Smooth muscle cell (in vitro differentiated cells): ENCODE results near the gene SPATS2. TPM values are rescaled to one million over a fixed set of nuclear protein-coding genes. Genes with fewer than 3 reads are reported as not detected.
A peak's percentile ranks its signal among the peaks of the same experiment; 100 is the strongest.

Source experiments
- DNase-seq: peaks from one replicate; lab custom pipeline; 2025; ENCODE audit not compliant: unreplicated experiment; lab: John Stamatoyannopoulos, UW
- H2AFZ ChIP-seq: fragments of 200-600 bp; sonication (generic); 2 replicates; pipeline ENCODE4 v1.6.0; 2016; ENCODE audit warnings: antibody characterized with exemption, low read depth, mild to moderate bottlenecking
- H3F3A ChIP-seq: fragments of 200-600 bp; sonication (generic); 2 replicates; pipeline ENCODE4 v1.6.0; 2017; ENCODE audit warnings: antibody characterized with exemption, low read depth
- H3K27ac ChIP-seq: fragments of 200-600 bp; sonication (generic); 2 replicates; pipeline ENCODE4 v1.5.1; 2016; ENCODE audit warnings: low read depth, mild to moderate bottlenecking
- H3K27me3 ChIP-seq: fragments of 200-600 bp; sonication (generic); 2 replicates; pipeline ENCODE4 v1.6.1; 2016; ENCODE audit warnings: low read depth, mild to moderate bottlenecking
- H3K36me3 ChIP-seq: fragments of 200-600 bp; sonication (generic); 2 replicates; pipeline ENCODE4 v1.5.1; 2016; ENCODE audit warnings: low read depth
- H3K4me1 ChIP-seq: fragments of 200-600 bp; sonication (generic); 2 replicates; pipeline ENCODE4 v1.5.1; 2016; ENCODE audit warnings: low read depth
- H3K4me2 ChIP-seq: fragments of 200-600 bp; sonication (generic); 2 replicates; pipeline ENCODE4 v1.6.0; 2016; ENCODE audit warnings: mild to moderate bottlenecking
- H3K4me3 ChIP-seq: fragments of 200-600 bp; sonication (generic); 2 replicates; pipeline ENCODE4 v1.5.1; 2016; ENCODE audit warnings: mild to moderate bottlenecking
- H3K79me2 ChIP-seq: fragments of 200-600 bp; sonication (generic); 2 replicates; pipeline ENCODE4 v1.6.0; 2016; ENCODE audit warnings: low read depth, mild to moderate bottlenecking
- H3K9ac ChIP-seq: fragments of 200-600 bp; sonication (generic); 2 replicates; pipeline ENCODE4 v1.6.0; 2016; ENCODE audit warnings: low read depth
- H3K9me3 ChIP-seq: fragments of 200-600 bp; sonication (generic); replicated peaks from 2 replicates; pipeline ENCODE4 v1.5.1; 2016; ENCODE audit warnings: low read depth
- H4K20me1 ChIP-seq: fragments of 200-600 bp; sonication (generic); 2 replicates; pipeline ENCODE4 v1.6.0; 2016; ENCODE audit warnings: low read depth
- WGBS: methylation state at CpG from one replicate; pipeline ENCODE4 v1.1.7; 2016; ENCODE audit warnings: low lambda C conversion rate; 5-methylcytosine and 5-hydroxymethylcytosine counted together
- polyA plus RNA-seq: library from polyadenylated mRNA; unstranded; fragments of >200 nt; fragmentation: Nextera tagmentation; extraction: Ambion mirVana; gene quantifications from 2 replicates; pipeline ENCODE4 v1.2.1, GENCODE V29; 2016
- total RNA-seq: library from RNA; depleted of rRNA; stranded (reverse); fragments of >200 nt; gene quantifications from 2 replicates; pipeline ENCODE4 v1.2.3, GENCODE V29; 2014
- TF ChIP-seq, protein P1 (sequence below): fragments of 200-600 bp; sonication (generic); IDR thresholded peaks from 2 replicates; pipeline ENCODE4 v1.5.1; 2017; ENCODE audit warnings: borderline replicate concordance, mild to moderate bottlenecking, antibody characterized with exemption; ENCODE audit not compliant: insufficient read depth, poor library complexity, severe bottlenecking

SPATS2 gene
- total and polyA plus RNA-seq, 2 experiments from 2014 or later, result 33.6 to 35.6 TPM

DNA sequence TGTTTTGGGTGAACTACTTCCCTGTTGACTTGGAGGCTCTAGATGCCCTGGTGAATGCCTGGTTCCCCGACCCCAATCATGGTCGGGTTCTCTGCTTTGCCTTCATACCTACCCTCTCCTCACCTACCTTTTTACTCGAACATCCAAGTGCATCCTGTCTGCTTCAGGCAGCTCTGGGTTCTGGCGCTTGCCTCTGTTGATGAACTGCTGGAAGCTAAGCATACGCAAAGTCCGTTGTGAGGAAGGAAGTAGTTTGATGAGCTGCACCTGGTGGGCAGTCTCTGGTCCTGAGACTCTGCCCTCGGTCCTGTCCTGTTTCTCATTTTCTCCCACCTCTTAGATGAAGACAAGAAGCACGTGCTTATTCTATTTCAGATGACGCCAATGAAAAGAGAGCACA is 185.2 kb downstream of the SPATS2 start:
- Histone ChIP-seq H4K20me1 (no peaks in the 10 kb centered on the region), H3F3A (no peaks in the 10 kb centered on the region), H3K9ac (no peak overlapping the region), H3K27me3 (peaks cover 14% of the 10 kb centered on the region), H3K4me1 (peaks cover 9% of the 10 kb centered on the region), H3K9me3 (no peaks in the 10 kb centered on the region), H3K4me3 (no peak overlapping the region), H3K79me2 (no peaks in the 10 kb centered on the region), H3K4me2 (no peak overlapping the region), H2AFZ (no peak overlapping the region), H3K27ac (no peak overlapping the region), H3K36me3 (no peaks in the 10 kb centered on the region)
- no peak for DNase-seq
- WGBS, result 78% methylated on average over 9 of the region's 9 CpGs
- TF ChIP-seq, protein P1, sequence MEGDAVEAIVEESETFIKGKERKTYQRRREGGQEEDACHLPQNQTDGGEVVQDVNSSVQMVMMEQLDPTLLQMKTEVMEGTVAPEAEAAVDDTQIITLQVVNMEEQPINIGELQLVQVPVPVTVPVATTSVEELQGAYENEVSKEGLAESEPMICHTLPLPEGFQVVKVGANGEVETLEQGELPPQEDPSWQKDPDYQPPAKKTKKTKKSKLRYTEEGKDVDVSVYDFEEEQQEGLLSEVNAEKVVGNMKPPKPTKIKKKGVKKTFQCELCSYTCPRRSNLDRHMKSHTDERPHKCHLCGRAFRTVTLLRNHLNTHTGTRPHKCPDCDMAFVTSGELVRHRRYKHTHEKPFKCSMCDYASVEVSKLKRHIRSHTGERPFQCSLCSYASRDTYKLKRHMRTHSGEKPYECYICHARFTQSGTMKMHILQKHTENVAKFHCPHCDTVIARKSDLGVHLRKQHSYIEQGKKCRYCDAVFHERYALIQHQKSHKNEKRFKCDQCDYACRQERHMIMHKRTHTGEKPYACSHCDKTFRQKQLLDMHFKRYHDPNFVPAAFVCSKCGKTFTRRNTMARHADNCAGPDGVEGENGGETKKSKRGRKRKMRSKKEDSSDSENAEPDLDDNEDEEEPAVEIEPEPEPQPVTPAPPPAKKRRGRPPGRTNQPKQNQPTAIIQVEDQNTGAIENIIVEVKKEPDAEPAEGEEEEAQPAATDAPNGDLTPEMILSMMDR, result no peak

DNA sequence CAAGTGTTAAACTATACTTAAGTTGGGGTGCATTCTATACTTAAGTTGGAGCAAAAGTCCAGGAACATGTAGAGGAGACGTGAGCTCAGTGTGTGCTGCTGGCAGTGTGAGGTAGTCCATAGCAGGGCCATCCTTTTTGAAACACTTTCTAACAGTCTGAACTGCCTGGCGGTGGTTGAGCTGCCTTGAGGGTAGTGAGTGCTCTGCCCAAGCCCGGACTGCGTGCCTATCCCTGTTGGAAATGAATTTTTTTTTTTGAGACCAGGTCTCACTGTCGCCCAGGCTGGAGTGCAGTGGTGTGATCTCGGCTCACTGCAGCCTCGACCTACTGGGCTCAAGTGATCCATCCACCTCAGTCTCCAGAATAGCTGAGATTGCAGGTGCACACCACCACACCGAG is 185.6 kb downstream of the SPATS2 start:
- H3K4me2 ChIP-seq, result no peak overlapping the region
- no peak for DNase-seq
- no peak overlapping the region for H3K4me3 ChIP-seq
- 89% methylated on average over 8 of the region's 8 CpGs for WGBS
- no peak overlapping the region for H2AFZ ChIP-seq
- TF ChIP-seq, protein P1, result no peak
- H3K27me3 ChIP-seq, result peaks cover 9% of the 10 kb centered on the region
- no peak overlapping the region for H3K9ac ChIP-seq
- H3K36me3 ChIP-seq, result no peaks in the 10 kb centered on the region
- no peaks in the 10 kb centered on the region for H3K9me3 ChIP-seq
- H3K27ac ChIP-seq, result no peak overlapping the region
- no peaks in the 10 kb centered on the region for H3K79me2 ChIP-seq
- H3F3A ChIP-seq, result no peaks in the 10 kb centered on the region
- no peaks in the 10 kb centered on the region for H4K20me1 ChIP-seq
- peaks cover 9% of the 10 kb centered on the region for H3K4me1 ChIP-seq

GRCh38 chr12:49553512-49554088 is 186.3 kb downstream of the SPATS2 start:
- no peaks in the 10 kb centered on the region for H3K36me3 ChIP-seq
- no peaks in the 10 kb centered on the region for H4K20me1 ChIP-seq
- no peak overlapping the region for H3K27ac ChIP-seq
- no peaks in the 10 kb centered on the region for H3F3A ChIP-seq
- no peaks in the 10 kb centered on the region for H3K9me3 ChIP-seq
- no peak for DNase-seq
- TF ChIP-seq, protein P1, result peak; percentile 7
- no peaks in the 10 kb centered on the region for H3K79me2 ChIP-seq
- H2AFZ ChIP-seq, result no peak overlapping the region
- no peak overlapping the region for H3K4me2 ChIP-seq
- peaks cover 2% of the 10 kb centered on the region for H3K27me3 ChIP-seq
- H3K9ac ChIP-seq, result no peak overlapping the region
- no peak overlapping the region for H3K4me3 ChIP-seq
- peaks cover 9% of the 10 kb centered on the region for H3K4me1 ChIP-seq
- WGBS, result 70% methylated on average over 2 of the region's 2 CpGs

GRCh38 chr12:49554266-49554665 is 187.0 kb downstream of the SPATS2 start:
- WGBS, result 89% methylated on average over 15 of the region's 15 CpGs
- H3K4me1 ChIP-seq, result peaks cover 3% of the 10 kb centered on the region
- H3K27me3 ChIP-seq, result no peaks in the 10 kb centered on the region
- no peak overlapping the region for H3K4me2 ChIP-seq
- no peaks in the 10 kb centered on the region for H3K36me3 ChIP-seq
- no peak overlapping the region for H3K4me3 ChIP-seq
- no peaks in the 10 kb centered on the region for H3F3A ChIP-seq
- H4K20me1 ChIP-seq, result no peaks in the 10 kb centered on the region
- no peak overlapping the region for H2AFZ ChIP-seq
- TF ChIP-seq, protein P1, result no peak
- H3K9ac ChIP-seq, result no peak overlapping the region
- no peaks in the 10 kb centered on the region for H3K79me2 ChIP-seq
- no peak for DNase-seq
- no peak overlapping the region for H3K27ac ChIP-seq
- no peaks in the 10 kb centered on the region for H3K9me3 ChIP-seq
